Right ventricle myocardium inferior (tissue), 1 donor: Measurements from ENCODE around the gene MAD1L1. TPM values are rescaled to one million over a fixed set of nuclear protein-coding genes. Genes with fewer than 3 reads are reported as not detected.
"Not testable (repeated sequence)": the region's sequence is repeated elsewhere in the genome, so short reads cannot be mapped to it uniquely, and the experiment has no call there.

Experiments
- ATAC-seq: fragments of 200-7000 bp; cut with Tn5 transposase; one replicate; pipeline ENCODE4 v1.9.1; 2020; ENCODE audit warnings: mild to moderate bottlenecking, moderate library complexity
- DNase-seq: peaks from one replicate; pipeline ENCODE4 v3.0.0; 2021; ENCODE audit errors: missing footprints
- intact Hi-C: fragments of 100-400 bp; cut with DNase I; formaldehyde crosslinking; loops from one replicate; pipeline ENCODE4 v1.11.0; 2022
- total RNA-seq: library from RNA; stranded (reverse); fragmentation: NEBNext Ultra II Directional; extraction: Animal tissue kit (Norgen Biotek cat#: 25700); gene quantifications from one replicate; pipeline ENCODE4 v1.2.1, GENCODE V29; 2021
- donor health status: DM: no; HTN: yes; CAD: no; lungs with severe emphysema.

Gene MAD1L1
- total RNA-seq, 1 donor from 2014 or later = 19.1 TPM

DNA sequence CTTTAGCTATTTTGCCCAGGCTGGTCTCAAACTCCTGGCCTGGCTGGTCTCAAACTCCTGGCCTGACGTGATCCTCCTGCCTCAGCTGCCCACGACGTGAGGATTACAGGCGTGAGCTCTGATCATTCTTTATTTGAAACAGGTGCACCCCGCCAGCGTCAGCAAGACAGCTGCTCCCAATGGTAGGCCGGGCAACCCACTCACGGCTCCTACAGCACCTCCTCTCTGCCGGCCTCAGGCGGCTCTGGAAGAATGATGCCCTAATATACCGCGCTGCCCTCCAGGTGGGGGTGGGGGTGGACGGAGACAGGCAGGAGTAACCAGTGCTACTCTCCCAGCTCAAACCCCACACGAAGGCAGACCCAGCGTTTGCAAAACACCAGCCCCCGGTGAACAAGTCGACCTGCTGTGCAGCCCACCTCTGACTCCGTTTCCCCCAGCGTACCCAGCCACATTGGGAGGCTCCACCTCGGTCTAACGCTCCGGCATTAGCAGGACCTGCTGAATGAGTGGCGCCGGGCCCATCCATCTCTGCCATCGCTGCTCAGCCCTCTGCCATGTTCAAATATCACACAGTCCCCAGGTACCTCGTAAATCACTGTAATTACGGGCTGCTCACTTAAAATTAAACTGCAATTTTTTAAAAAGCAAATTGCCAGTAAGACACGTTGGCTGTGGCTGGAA, 414.0 kb downstream of the MAD1L1 start:
- no peak for DNase-seq
- intact Hi-C loops = loop anchor here (10.0 kb wide), 2 partner anchors 106 to 526 kb away; no protein-coding TSS in a partner anchor
- no peak for ATAC-seq

DNA sequence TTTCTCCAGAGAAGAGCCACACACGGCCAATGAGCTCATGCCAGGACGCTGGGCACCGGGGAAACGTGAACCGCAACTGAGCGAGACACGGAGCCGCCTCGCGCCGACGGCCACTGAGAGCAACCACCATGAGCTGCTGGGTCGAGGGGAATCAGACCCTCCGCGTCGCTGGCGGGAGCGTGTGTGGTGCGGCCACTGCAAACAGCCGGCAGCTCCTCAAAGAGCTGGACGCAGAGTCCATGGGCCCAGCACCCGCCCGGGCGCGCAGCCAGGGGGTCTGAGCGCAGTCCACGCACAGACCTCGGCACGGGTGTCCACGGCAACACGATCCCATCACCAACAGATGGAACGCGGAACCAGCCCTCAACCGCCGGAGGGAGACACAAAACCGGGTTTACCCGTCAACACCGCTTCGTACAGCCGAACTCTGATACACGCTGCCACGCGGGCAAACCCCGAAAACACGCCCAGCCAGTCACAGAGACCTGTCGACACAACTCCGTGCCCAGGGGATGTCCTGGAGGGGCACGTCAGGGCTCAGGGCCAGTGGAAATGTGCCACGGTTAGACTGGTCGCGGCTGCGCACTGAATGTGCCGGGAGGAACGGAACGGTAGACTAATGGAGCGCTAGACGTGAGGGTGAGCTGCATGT, 415.6 kb downstream of the MAD1L1 start:
- DNase-seq = no peak
- intact Hi-C loops = loop anchor here (10.0 kb wide), 2 partner anchors 108 to 528 kb away; no protein-coding TSS in a partner anchor
- no peak for ATAC-seq

DNA sequence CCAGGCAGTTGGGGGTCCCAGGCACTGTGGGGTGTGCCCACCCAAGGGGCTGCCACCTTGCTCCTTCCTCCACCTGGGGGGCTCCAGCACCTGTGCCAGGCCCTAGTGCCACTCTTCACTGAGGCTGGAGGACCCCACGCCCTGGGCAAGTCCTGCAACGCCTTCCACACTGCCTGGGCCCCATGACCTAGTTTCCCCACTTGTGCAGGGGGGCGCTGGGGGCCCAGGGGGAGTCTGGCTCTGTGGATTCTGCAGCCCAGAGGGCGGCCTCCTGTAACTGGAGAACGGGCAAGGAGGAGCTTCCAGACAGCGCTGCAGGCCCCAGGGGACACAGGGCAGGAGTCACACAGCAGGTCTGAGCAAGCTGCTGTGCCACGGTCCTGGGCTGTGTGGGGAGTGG, 416.3 kb downstream of the MAD1L1 start:
- intact Hi-C loops = loop anchor here (10.0 kb wide), 2 partner anchors 108 to 528 kb away; no protein-coding TSS in a partner anchor
- DNase-seq, ATAC-seq: not testable (repeated sequence)

DNA sequence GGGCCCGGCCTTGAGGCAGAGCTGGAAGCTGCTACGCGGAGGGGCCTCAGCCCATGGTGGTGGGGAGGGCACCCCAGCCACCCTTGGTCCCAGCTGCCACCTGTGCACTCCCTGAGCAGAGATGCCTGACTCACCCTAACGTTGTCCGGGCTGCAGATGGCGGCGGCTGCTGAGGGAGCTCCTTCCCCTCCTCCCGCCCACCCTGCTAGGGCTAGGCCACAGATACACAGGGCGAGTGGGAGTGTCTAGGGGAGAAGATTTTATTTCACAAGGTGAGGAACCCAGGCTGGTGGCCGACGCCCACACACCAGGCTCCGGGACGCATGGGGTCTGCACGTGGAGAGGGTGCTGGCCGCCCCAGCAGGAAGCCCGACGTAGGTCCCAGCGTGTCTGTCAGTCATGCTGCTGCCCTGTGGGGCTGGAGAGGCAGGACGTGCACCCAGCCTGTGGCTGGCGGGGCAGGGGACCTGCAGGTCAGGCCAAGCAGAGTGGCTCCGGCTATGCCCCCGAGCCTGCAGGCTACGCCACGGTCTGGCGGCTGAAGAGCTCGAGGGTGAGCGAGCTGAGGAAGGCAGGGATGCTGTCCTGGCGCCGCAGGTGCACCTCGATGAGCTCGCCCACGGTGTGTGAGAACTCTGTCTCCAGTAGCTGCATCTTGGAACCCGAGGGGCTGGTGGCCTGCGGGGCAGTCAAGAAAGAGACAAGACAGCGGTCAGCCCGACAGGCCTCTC, 417.0 kb downstream of the MAD1L1 start:
- not testable (repeated sequence) for ATAC-seq
- intact Hi-C loops = loop anchor here (10.0 kb wide), 2 partner anchors 109 to 529 kb away; no protein-coding TSS in a partner anchor

DNA sequence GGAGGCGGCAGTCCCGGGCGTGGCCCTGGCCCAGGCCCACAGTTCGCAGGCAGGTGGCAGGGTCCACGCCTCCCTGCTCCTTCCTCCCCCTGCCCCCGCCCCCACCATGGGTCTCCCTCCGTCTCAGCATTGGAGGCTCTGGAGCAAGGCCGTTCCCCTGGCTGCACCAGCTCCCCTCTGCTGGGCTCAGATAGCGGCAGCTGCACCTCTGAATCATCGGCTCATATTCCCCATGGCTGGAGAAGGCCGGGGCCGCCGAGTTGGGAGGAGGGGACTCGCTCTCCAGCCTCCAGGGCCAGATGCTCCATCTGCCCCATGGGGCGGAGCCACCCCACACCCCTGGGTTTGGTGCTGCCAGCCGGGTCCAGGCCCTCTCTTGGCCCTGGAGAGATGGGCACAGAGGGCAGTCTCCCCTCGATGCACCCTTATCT, 417.7 kb downstream of the MAD1L1 start:
- no peak for ATAC-seq
- intact Hi-C loops = loop anchor here (10.0 kb wide), 2 partner anchors 110 to 530 kb away; no protein-coding TSS in a partner anchor
- DNase-seq = no peak

More for the DNA sequence above, 417.0 kb downstream of the MAD1L1 start:
- not testable (repeated sequence) for DNase-seq

DNA sequence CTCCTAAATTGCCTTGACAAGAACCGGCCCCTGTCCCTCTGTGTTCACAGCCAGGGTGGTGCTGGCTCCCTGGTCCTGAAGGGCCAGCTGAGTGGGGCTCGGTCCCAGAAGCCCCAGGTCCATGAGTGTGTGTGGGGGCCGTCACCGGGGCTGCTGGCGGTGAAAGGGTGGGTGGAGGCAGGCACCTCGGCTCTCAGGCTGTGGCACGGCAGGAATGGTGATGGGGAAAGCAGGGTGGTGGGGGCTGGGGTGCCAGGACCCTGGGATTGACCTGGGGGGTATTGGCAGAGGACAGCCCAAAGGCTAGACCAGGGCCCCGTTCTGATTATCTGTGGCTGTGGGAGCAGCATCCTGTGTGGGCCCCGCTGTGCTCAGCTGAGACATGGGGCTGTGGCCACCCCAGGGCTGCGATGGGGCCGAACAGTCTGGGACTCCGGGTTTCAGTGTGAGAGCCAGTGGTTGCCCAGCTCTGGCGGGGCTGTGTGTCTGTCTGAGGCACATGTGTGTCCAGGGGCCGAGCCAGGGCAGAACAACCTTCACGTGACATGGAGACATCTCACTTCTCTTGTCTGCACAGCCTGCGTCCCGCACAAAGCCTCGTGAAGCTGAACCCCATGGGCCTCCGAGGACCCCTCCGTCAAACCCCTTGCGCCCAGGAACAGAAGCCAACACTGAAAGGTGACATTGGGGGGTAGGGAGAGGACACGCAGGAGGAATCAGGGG, 418.5 kb downstream of the MAD1L1 start:
- intact Hi-C loops = loop anchor here (10.0 kb wide), 2 partner anchors 111 to 531 kb away; no protein-coding TSS in a partner anchor
- no peak for DNase-seq
- ATAC-seq = no peak

DNA sequence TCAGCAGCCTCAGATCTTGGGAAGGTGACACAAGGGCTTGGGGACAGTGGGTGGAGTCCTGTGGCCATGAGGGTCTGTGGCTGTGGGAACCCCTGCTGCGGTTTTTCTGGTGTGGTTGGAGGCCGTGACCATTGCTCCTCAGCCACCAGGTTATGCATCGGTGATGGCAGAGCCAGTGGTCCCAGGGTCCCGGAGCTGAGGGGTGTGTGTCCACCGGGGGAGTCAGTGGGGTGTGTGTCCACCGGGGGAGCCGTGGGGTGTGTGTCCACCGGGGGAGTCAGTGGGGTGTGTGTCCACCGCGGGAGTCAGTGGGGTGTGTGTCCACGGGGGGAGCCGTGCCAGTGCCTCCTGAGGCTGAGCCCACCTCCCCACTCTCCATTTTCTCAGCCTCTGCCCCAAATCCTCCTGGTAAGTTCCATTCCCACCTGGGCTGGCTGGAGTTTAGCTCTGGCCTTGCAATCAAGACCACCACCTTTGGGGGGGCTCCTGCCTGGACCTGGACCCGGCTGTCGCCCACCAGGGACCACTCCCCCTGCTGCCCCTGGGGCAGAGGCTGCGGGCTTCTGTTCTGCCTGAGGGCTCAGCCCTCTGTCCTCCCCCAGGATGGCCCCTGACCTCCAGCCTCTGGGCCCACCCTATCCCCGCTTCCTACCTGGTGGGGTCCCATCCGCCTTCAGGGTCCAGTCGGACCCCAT, 419.2 kb downstream of the MAD1L1 start:
- ATAC-seq (no peak), DNase-seq (no peak)
- intact Hi-C loops = loop anchor here (10.0 kb wide), 2 partner anchors 111 to 531 kb away; no protein-coding TSS in a partner anchor

DNA sequence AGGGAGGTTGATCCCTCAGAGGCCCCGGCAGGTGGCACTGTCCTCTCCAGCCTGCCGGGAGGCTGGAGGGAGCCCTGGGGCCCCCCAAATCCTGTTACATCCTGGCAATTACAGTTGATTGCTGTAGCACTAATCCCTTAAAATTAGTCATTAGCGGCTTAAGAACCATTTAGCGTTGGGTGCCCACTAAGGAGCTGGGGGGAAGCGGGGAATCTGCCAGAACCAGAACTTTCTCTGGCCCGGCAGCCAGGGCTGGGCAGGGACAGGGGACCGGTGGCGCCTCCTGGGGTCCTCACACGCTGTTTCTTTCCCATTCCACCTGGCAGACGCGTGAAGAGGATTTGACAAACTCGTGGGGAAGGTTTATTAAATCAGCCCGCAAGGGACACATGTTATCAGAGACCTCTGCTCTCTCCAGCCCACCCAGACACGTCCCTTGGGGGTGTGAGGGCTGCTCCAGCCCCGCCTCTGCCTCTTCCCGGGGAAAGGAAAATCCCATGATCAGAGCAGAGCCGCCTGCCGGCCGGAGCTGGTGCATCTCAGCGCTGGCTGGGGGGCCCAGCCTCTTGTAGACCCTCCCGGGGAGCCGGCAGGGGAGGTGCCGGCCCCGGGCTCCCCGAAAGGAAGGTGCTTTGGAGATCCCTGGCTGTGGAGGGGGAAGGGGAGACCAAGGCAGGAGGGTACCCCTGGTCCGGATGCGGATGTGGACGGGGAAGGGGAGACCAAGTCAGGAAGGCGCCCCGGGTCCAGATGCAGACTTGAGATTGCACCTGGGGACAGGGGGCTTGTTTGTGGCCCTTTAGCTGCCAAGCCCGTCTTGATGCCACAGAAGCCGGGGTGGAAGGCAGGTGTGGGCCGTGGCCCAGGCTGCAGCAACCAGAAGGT, 420.0 kb downstream of the MAD1L1 start:
- intact Hi-C loops = loop anchor here (10.0 kb wide), 2 partner anchors 112 to 532 kb away; no protein-coding TSS in a partner anchor
- ATAC-seq (peak; percentile 42), DNase-seq (no peak)

DNA sequence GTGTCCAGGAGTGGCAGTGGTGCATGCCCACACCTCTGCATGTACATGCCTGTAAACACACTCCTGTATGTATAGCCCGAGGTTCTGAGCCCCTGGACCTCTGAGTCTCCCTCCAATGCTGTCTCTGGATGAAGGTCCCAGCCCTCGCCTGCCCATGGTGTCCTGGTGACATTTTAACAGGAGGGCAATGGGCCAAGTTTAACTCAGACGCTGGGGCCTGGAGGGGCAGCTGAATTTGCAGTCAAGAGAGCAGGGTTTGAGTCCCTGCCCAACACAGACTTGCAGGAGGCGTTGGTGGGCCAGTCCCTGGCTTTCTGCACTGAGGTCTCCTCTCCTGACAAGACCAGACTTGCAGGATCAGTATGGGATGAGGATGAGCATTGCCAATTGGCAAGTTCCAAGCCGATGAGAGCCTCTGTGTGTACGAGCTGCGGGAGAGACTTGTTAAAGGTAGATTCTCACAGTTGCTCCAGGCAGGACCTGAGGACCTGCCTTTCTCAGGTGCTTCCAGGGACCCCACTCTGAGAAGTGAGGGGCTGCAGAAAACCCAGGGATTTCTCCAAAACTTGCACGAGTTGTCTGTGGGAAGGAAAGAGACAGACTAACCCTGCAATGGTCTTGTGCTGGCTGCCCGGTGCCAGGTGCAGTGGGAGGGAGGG, 420.8 kb downstream of the MAD1L1 start:
- ATAC-seq = no peak
- DNase-seq = no peak
- intact Hi-C loops = loop anchor here (10.0 kb wide), 2 partner anchors 113 to 533 kb away; no protein-coding TSS in a partner anchor

DNA sequence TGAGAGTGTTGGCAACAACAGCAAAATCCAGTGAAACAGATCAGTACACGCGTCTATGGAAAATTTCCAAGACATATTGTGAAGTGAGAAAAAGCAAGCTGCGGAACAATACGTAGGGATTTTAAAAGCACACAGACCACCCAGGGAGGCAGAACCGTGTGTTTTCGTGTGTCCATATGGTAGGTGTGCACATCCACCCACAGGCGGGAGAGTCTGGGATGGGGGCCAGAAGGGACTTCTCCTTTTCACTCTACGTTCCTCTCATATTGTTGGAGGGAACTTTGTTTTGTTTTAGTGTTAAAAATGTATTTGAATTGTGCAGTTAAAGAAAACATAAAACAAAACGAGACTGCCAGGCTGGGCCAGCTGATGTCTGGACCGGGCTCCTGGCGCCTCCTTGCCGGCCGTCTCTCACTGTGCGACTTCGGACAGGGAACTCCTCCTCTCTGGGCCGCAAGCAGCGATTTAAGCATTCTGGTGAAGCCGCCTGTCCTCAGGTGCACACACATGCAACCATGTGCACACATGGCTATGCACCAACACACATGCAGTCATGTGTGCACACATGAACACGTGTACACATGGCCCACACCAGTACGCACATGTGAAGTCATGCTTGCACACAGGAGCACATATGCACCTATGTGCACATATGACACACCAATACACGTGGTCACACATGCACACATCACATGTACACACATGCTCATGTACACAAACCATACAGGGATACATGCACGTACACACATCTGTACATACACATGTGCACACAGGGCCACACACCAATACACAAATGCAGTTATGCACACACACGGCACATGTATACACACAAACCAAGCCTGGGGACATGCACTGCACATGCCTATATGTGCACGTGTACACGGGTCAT, 421.5 kb downstream of the MAD1L1 start:
- DNase-seq (no peak), ATAC-seq (no peak)
- intact Hi-C loops = loop anchor here (10.0 kb wide), 2 partner anchors 114 to 534 kb away; no protein-coding TSS in a partner anchor

DNA sequence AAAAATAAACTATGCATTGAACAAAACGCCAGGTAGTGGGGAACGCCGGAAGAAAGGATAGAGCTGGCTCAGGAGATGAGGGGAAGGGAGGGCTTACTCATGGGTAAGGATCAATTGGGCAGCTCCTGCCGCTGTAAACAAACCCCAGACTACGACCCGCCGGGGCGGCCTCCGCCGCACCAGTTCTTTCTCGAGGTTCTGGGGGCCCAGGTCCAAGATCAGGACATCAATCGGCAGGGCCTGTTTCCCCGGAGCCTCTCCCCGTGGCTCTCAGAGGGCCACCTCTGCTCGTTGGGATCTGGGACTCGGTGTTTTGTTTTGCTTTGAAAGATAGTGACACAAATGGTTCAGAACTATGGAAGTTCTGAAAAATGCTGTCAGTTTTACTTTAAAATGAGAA, 422.2 kb downstream of the MAD1L1 start:
- no peak for DNase-seq
- intact Hi-C loops = loop anchor here (10.0 kb wide), 2 partner anchors 114 to 534 kb away; no protein-coding TSS in a partner anchor
- ATAC-seq = no peak

DNA sequence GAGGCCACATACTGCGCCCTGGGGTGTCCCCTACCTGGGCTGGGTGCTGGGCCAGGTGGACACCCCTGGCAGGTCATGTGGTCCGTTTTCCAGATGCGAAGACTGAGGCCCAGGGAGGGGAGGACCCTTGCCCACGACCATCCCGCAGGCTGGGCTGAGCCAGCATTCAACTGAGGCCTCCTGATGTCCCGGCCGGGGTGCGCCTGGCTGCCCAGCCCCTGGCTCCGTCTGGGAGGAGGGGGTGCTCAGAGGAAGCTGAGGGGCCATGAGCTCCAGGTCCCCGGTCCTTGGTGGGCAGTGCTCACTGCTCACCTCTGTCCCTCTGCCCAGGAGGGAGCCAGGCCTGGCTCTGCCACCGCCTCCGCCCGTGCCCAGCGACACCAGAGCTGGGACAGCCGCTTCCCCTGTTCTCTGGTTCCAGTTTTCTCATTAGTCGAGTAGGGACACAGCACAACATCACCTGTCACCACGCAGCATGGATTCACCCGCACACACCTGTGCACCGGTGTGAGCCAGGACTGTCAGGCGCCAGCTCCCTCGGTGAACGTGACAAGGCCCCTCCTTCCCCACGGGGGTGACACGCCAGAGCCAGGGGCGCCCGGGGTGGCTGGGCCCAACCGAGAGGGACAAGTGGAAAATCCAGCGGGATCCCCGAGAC, 423.0 kb downstream of the MAD1L1 start:
- intact Hi-C loops = loop anchor here (10.0 kb wide), 2 partner anchors 115 to 535 kb away; no protein-coding TSS in a partner anchor
- no peak for ATAC-seq
- DNase-seq = no peak

DNA sequence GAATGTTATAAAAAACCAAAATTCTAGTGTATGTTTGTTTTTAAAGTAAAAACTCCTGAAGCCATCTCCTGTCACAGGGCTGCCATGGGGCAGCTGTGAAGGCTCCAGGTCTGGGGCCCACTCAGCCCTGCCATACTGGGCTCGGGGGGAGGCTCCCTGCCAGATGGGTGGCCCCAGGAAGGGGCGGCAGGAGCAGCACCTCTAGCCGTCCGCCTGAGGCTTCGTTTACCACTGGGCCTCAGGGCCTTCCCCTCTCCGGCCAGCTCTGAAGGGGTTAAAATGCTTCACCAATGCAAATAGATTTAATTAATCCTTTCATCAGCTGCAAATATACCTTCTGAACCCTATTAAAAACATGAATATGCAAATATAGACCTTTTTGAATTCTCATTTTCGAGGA, 423.7 kb downstream of the MAD1L1 start:
- ATAC-seq (no peak), DNase-seq (no peak)
- intact Hi-C loops = no loop called here

DNA sequence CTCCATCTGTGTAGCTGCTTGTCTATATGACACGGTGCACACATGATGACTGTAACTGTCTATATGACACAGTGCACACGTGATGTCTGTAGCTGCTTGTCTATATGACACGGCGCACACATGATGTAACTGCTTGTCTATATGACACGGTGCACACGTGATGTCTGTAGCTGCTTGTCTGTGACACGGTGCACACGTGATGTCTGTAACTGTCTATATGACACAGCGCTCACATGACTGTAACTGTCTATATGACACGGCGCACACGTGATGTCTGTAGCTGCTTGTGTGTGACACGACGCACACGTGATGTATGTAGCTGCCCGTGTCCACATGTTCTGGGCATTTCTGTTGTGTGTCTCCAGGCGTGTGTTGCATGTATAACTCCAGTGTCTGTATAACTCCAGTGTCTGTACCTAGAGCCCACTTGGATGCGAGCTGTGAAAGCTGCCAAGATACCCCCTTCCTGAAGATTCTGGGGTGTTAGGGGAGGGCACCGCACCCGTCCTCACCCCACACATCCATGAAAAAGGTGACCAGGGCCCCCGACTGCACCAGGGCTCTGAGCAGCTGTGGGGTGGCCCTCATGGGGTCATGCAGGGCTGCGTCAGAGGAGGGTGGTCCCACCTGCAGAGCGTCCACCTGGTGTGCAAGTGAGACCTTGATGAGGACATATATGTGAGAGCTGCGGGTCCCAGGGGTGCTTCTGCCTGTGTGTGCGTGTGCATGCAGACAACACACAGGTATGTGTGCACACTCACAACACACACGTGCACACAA, 424.7 kb downstream of the MAD1L1 start:
- ATAC-seq (no peak), DNase-seq (no peak)
- intact Hi-C loops = no loop called here
